HG03064 (cell line): ENCODE results near the gene RFX3.

Experiments
- ATAC-seq: cut with Tn5 transposase; IDR thresholded peaks from one replicate; pipeline ENCODE4 v1.9.1; 2021; ENCODE audit warnings: low read depth; ENCODE audit not compliant: unreplicated experiment

The RFX3 gene

GRCh38 chr9:3514786-3515185, 11.0 kb downstream of the RFX3 start:
- ATAC-seq: no peak

GRCh38 chr9:3513265-3513818, 12.5 kb downstream of the RFX3 start:
- no peak for ATAC-seq

GRCh38 chr9:3511551-3511950, 14.2 kb downstream of the RFX3 start:
- ATAC-seq: no peak

GRCh38 chr9:3510796-3511195, 15.0 kb downstream of the RFX3 start:
- no peak for ATAC-seq

- ATAC-seq: no peak
Observed at GRCh38 chr9:3509926-3510325, 15.9 kb downstream of the RFX3 start.

- ATAC-seq: no peak
Observed at GRCh38 chr9:3508521-3509291, 17.1 kb downstream of the RFX3 start.

GRCh38 chr9:3508078-3508431, 17.7 kb downstream of the RFX3 start:
- ATAC-seq: peak; percentile 34

- ATAC-seq: peak; percentile 48
Observed at GRCh38 chr9:3507395-3508077, 18.3 kb downstream of the RFX3 start.

- ATAC-seq: no peak
Observed at GRCh38 chr9:3506164-3506563, 19.6 kb downstream of the RFX3 start.

GRCh38 chr9:3502560-3503398, 23.0 kb downstream of the RFX3 start:
- ATAC-seq: no peak

GRCh38 chr9:3500044-3500443, 25.8 kb downstream of the RFX3 start:
- ATAC-seq: no peak

GRCh38 chr9:3498691-3499090, 27.1 kb downstream of the RFX3 start:
- no peak for ATAC-seq

- ATAC-seq: no peak
Observed at GRCh38 chr9:3497857-3498256, 27.9 kb downstream of the RFX3 start.

- ATAC-seq: no peak
Observed at GRCh38 chr9:3497401-3497800, 28.4 kb downstream of the RFX3 start.

- no peak for ATAC-seq
Observed at GRCh38 chr9:3495855-3496254, 29.9 kb downstream of the RFX3 start.

- ATAC-seq: no peak
Observed at GRCh38 chr9:3492214-3492613, 33.6 kb downstream of the RFX3 start.

GRCh38 chr9:3491450-3491849, 34.4 kb downstream of the RFX3 start:
- ATAC-seq: no peak

- no peak for ATAC-seq
Observed at GRCh38 chr9:3490957-3491356, 34.8 kb downstream of the RFX3 start.

- ATAC-seq: no peak
Observed at GRCh38 chr9:3482578-3482977, 43.2 kb downstream of the RFX3 start.

GRCh38 chr9:3480353-3480655, 45.5 kb downstream of the RFX3 start:
- no peak for ATAC-seq
